A549 (cell line): ENCODE results near the gene AARSD1. TPM values are rescaled to one million over a fixed set of nuclear protein-coding genes. Genes with fewer than 3 reads are reported as not detected.

Source experiments
- CBX8 ChIP-seq: fragments of 200-600 bp; sonication (generic); IDR thresholded peaks from 2 replicates; pipeline ENCODE4 v1.6.1; 2016
- CEBPB ChIP-seq, 2 experiments: fragments of >200 bp in 1 of 2; sonication (Bioruptor Twin) in 1 of 2; formaldehyde crosslinking in 1 of 2; IDR thresholded peaks; 2 replicates each; pipeline ENCODE4 v1.6.1; 2012 to 2016
- EHMT2 ChIP-seq: fragments of 200-600 bp; sonication (generic); IDR thresholded peaks from 2 replicates; pipeline ENCODE4 v1.6.1; 2016; ENCODE audit warnings: antibody characterized with exemption, low read depth, mild to moderate bottlenecking, moderate library complexity
- EP300 ChIP-seq, 2 experiments: fragments of >200 bp; sonication (Bioruptor Twin); formaldehyde crosslinking; IDR thresholded peaks; 2 replicates in 1 of 2; 3 replicates in 1 of 2; pipeline ENCODE4 v1.6.1; 2016 to 2017
- ESRRA ChIP-seq: fragments of 150-350 bp; IDR thresholded peaks from 2 replicates; pipeline ENCODE4 v1.6.1; 2014; ENCODE audit warnings: mild to moderate bottlenecking, low read length, borderline replicate concordance
- GATA3 ChIP-seq: IDR thresholded peaks from 2 replicates; pipeline ENCODE4 v1.6.1; 2012; ENCODE audit warnings: borderline replicate concordance
- HEYL ChIP-seq: fragments of 250-450 bp; sonication (Bioruptor Pico); IDR thresholded peaks from 2 replicates; pipeline ENCODE4 v1.8.0; 2021; ENCODE audit warnings: mild to moderate bottlenecking, moderate library complexity
- JUNB ChIP-seq: fragments of >200 bp; sonication (Bioruptor Twin); formaldehyde crosslinking; IDR thresholded peaks from 2 replicates; pipeline ENCODE4 v1.6.1; 2016
- KDM1A ChIP-seq: fragments of 200-600 bp; sonication (generic); IDR thresholded peaks from 2 replicates; pipeline ENCODE4 v1.6.1; 2016; ENCODE audit warnings: low read depth, mild to moderate bottlenecking
- MAFK ChIP-seq: fragments of 450-650 bp; IDR thresholded peaks from 2 replicates; pipeline ENCODE4 v1.6.1; 2014; ENCODE audit not compliant: partially characterized antibody
- MAZ ChIP-seq: fragments of 150-350 bp; IDR thresholded peaks from 2 replicates; pipeline ENCODE4 v1.6.1; 2014; ENCODE audit warnings: antibody characterized with exemption, low read depth, low read length, borderline replicate concordance
- MYC ChIP-seq: IDR thresholded peaks from 2 replicates; pipeline ENCODE4 v1.6.1; 2012; ENCODE audit warnings: mild to moderate bottlenecking, inconsistent platforms, low read length, improper control_type of control experiment, borderline replicate concordance
- NR3C1 ChIP-seq: fragments of >200 bp; sonication (Bioruptor Twin); formaldehyde crosslinking; IDR thresholded peaks from 3 replicates; pipeline ENCODE4 v1.6.1; 2017
- POLR2AphosphoS2 ChIP-seq: conservative IDR thresholded peaks from 2 replicates; pipeline ENCODE4 v1.6.1; 2012; ENCODE audit warnings: low read length, improper control_type of control experiment, inconsistent platforms
- RAD21 ChIP-seq, 2 experiments: fragments of >200 bp in 1 of 2; sonication (Bioruptor Twin) in 1 of 2; formaldehyde crosslinking in 1 of 2; IDR thresholded peaks in 1 of 2; conservative IDR thresholded peaks in 1 of 2; 2 replicates in 1 of 2; 3 replicates in 1 of 2; pipeline ENCODE4 v1.6.1; 2012 to 2018; ENCODE audit warnings: inconsistent platforms in 1 of 2
- RCOR1 ChIP-seq: fragments of 150-350 bp; IDR thresholded peaks from 2 replicates; pipeline ENCODE4 v1.6.1; 2014; ENCODE audit warnings: antibody characterized with exemption, low read length, low read depth
- RFX5 ChIP-seq: fragments of 450-650 bp; IDR thresholded peaks from 2 replicates; pipeline ENCODE4 v1.7.1; 2014; ENCODE audit warnings: antibody characterized with exemption, mild to moderate bottlenecking, moderate library complexity
- SMC3 ChIP-seq: fragments of >200 bp; sonication (Bioruptor Twin); formaldehyde crosslinking; IDR thresholded peaks from 3 replicates; pipeline ENCODE4 v1.6.1; 2018; ENCODE audit warnings: inconsistent platforms
- SREBF2 ChIP-seq: fragments of 450-650 bp; IDR thresholded peaks from 2 replicates; pipeline ENCODE4 v1.6.1; 2014; ENCODE audit warnings: mild to moderate bottlenecking, moderate library complexity
- ZNF302 ChIP-seq: fragments of 250-450 bp; sonication (Bioruptor Pico); IDR thresholded peaks from 2 replicates; pipeline ENCODE4 v1.9.0; 2021; ENCODE audit warnings: inconsistent platforms, mild to moderate bottlenecking, moderate library complexity
- polyA plus RNA-seq, 4 experiments: library from polyadenylated mRNA; depleted of rRNA in 3 of 4; stranded (reverse); fragments of >200 nt; fragmentation: RNase III in 1 of 4; extraction: RNeasy Plus Mini Kit Qiagen cat#74134 plus additional on column Dnase treatment in 1 of 4; gene quantifications; 2 replicates in 3 of 4; 3 replicates in 1 of 4; pipeline ENCODE4 v1.2.3, GENCODE V29; 2011 to 2017
- TF ChIP-seq, protein P1 (sequence below): fragments of 200-600 bp; sonication (generic); IDR thresholded peaks from 2 replicates; pipeline ENCODE4 v1.6.1; 2016; ENCODE audit warnings: antibody characterized with exemption, mild to moderate bottlenecking, moderate library complexity
- TF ChIP-seq, protein P2 (sequence below): fragments of >200 bp; sonication (Bioruptor Twin); formaldehyde crosslinking; IDR thresholded peaks from 2 replicates; pipeline ENCODE4 v1.6.1; 2016
- TF ChIP-seq, protein P3 (sequence below): IDR thresholded peaks from 2 replicates; pipeline ENCODE4 v1.6.1; 2012
- TF ChIP-seq, protein P4 (sequence below): fragments of >200 bp; sonication (Bioruptor Twin); formaldehyde crosslinking; IDR thresholded peaks from 3 replicates; pipeline ENCODE4 v1.5.1; 2016
- TF ChIP-seq, protein P5 (sequence below): IDR thresholded peaks from 2 replicates; pipeline ENCODE4 v1.6.1; 2012; ENCODE audit warnings: low read depth, borderline replicate concordance
- TF ChIP-seq, protein P6 (sequence below): fragments of 150-350 bp; IDR thresholded peaks from 2 replicates; pipeline ENCODE4 v1.6.1; 2014; ENCODE audit warnings: low read depth, mild to moderate bottlenecking, low read length

AARSD1 gene
- polyA plus RNA-seq, 2 of the 4 experiments (the other 2 are of a cell fraction), result 66.6 to 70.7 TPM

DNA sequence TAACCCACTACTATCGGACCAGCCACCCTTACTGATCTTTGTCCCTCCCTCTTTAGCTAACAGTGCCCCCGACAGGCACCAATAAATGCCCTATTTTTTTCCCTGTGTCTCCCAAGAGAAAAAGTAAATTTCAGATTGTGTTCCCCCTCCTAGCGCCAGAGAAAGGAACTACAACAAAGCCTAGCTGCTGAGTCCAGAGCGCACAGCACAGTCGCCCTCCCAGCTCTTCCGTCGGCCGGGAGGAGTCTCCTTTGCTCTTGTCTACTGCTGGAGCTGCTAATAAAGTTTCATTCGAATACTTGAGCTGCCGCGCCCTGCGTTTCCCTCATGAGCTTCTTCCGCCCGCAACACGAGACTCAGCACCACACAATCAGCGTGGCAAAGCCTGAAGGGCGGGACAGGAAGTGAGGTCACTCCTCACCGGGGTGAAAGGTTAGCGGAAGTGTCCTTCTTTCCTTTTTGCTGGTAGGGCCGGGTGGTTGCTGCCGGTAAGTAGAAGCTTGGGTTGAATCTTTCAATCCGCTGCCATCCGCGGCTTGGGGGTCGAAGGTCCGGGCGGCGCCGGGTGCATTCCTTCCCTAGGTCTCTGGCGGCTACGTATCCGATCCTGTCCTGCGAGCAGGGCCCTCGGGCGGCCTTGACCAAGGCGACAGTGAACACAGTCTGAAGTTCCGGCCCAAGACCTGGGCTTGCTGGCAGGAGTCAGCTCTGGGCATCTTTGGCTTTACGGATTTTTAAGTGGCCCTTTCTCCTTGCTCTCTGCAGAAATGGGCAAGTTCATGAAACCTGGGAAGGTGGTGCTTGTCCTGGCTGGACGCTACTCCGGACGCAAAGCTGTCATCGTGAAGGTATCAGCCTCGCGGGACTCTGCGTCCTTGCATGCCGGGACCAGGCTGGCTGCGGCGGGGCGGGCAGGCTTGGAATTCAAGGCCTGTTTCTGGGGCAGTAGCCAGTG is 34.0 kb upstream of the AARSD1 start, which contains the start of gene RPL27 (continued):
- TF ChIP-seq, protein P1, sequence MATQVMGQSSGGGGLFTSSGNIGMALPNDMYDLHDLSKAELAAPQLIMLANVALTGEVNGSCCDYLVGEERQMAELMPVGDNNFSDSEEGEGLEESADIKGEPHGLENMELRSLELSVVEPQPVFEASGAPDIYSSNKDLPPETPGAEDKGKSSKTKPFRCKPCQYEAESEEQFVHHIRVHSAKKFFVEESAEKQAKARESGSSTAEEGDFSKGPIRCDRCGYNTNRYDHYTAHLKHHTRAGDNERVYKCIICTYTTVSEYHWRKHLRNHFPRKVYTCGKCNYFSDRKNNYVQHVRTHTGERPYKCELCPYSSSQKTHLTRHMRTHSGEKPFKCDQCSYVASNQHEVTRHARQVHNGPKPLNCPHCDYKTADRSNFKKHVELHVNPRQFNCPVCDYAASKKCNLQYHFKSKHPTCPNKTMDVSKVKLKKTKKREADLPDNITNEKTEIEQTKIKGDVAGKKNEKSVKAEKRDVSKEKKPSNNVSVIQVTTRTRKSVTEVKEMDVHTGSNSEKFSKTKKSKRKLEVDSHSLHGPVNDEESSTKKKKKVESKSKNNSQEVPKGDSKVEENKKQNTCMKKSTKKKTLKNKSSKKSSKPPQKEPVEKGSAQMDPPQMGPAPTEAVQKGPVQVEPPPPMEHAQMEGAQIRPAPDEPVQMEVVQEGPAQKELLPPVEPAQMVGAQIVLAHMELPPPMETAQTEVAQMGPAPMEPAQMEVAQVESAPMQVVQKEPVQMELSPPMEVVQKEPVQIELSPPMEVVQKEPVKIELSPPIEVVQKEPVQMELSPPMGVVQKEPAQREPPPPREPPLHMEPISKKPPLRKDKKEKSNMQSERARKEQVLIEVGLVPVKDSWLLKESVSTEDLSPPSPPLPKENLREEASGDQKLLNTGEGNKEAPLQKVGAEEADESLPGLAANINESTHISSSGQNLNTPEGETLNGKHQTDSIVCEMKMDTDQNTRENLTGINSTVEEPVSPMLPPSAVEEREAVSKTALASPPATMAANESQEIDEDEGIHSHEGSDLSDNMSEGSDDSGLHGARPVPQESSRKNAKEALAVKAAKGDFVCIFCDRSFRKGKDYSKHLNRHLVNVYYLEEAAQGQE, result peak; percentile 58
- TF ChIP-seq RAD21 (conservative IDR thresholded peaks at IDR 0.05 in 1 of 2, IDR thresholded peaks at IDR 0.05 in 1 of 2) (peak; percentile 79 to 84), KDM1A (no peak), NR3C1 (no peak), CBX8 (no peak), CEBPB (IDR thresholded peaks at IDR 0.05) (peak in 1 of 2 experiments; percentile 61; a peak in 2 of 4 replicates), ZNF302 (CRISPR knock-in tag) (no peak), RFX5 (peak; percentile 63; the same call in 1 of the 2 replicates), SREBF2 (no peak), POLR2AphosphoS2 (no peak), JUNB (no peak), HEYL (CRISPR knock-in tag) (no peak), EP300 (IDR thresholded peaks at IDR 0.05) (no peak; a peak in 1 of 5 replicates), MYC (peak; percentile 99), SMC3 (peak; percentile 78), MAZ (peak; percentile 90; the same call in 1 of the 2 replicates), ESRRA (peak; percentile 53), GATA3 (peak; percentile 75), MAFK (peak; percentile 39), RCOR1 (no peak), EHMT2 (no peak)
- TF ChIP-seq, protein P2, sequence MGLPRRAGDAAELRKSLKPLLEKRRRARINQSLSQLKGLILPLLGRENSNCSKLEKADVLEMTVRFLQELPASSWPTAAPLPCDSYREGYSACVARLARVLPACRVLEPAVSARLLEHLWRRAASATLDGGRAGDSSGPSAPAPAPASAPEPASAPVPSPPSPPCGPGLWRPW, result no peak
- TF ChIP-seq, protein P3, sequence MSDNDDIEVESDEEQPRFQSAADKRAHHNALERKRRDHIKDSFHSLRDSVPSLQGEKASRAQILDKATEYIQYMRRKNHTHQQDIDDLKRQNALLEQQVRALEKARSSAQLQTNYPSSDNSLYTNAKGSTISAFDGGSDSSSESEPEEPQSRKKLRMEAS, result peak; percentile 99
- TF ChIP-seq, protein P4, sequence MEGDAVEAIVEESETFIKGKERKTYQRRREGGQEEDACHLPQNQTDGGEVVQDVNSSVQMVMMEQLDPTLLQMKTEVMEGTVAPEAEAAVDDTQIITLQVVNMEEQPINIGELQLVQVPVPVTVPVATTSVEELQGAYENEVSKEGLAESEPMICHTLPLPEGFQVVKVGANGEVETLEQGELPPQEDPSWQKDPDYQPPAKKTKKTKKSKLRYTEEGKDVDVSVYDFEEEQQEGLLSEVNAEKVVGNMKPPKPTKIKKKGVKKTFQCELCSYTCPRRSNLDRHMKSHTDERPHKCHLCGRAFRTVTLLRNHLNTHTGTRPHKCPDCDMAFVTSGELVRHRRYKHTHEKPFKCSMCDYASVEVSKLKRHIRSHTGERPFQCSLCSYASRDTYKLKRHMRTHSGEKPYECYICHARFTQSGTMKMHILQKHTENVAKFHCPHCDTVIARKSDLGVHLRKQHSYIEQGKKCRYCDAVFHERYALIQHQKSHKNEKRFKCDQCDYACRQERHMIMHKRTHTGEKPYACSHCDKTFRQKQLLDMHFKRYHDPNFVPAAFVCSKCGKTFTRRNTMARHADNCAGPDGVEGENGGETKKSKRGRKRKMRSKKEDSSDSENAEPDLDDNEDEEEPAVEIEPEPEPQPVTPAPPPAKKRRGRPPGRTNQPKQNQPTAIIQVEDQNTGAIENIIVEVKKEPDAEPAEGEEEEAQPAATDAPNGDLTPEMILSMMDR, result peak; percentile 88
- TF ChIP-seq, protein P5, sequence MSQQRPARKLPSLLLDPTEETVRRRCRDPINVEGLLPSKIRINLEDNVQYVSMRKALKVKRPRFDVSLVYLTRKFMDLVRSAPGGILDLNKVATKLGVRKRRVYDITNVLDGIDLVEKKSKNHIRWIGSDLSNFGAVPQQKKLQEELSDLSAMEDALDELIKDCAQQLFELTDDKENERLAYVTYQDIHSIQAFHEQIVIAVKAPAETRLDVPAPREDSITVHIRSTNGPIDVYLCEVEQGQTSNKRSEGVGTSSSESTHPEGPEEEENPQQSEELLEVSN, result 0 out of 2 replicates have a peak, but pooled peaks have one; percentile 64
- TF ChIP-seq, protein P6, sequence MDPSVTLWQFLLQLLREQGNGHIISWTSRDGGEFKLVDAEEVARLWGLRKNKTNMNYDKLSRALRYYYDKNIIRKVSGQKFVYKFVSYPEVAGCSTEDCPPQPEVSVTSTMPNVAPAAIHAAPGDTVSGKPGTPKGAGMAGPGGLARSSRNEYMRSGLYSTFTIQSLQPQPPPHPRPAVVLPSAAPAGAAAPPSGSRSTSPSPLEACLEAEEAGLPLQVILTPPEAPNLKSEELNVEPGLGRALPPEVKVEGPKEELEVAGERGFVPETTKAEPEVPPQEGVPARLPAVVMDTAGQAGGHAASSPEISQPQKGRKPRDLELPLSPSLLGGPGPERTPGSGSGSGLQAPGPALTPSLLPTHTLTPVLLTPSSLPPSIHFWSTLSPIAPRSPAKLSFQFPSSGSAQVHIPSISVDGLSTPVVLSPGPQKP, result no peak
